SU-DHL-6 (cell line): Measurements from ENCODE around the gene ORMDL3.

ENCODE experiments used
- CTCF ChIP-seq: fragments of 200-600 bp; sonication (generic); IDR thresholded peaks from one replicate; pipeline ENCODE4 v1.5.1; 2017; ENCODE audit warnings: antibody characterized with exemption, mild to moderate bottlenecking, low read length, moderate library complexity; ENCODE audit not compliant: insufficient read depth, poor library complexity, severe bottlenecking
- EZH2phosphoT487 ChIP-seq: fragments of 200-600 bp; sonication (generic), shearing (Covaris generic); conservative IDR thresholded peaks from 2 replicates; pipeline ENCODE4 v1.6.1; 2018; ENCODE audit warnings: mild to moderate bottlenecking, antibody characterized with exemption, low read length, moderate library complexity, mixed read lengths

DNA sequence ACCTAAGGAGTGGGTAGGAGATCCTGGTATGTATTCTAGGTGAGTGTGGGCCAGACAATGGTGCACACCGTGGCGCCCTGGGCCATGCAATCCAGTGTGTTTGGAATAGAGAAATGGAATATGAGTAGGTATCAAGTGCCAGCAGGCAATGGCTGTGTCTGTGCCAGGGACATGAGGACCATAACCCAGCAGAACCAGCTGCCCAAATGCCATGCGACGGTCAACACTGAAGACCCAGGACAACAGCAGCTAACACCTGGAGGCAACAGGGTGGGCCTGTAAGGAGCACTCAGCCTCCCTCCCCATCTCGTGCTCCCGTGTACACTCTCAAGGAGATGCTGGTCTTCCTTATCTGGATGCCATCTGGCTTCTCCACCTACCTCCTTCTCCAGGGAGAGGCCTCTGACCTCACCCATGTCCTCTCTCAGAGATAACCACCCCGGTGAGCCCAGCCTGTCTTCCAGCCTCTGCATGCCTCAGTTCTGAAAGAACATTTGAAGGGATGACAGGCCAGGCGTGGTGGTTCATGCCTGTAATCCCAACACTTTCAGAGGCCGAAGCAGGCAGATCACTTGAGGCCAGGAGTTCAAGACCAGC, 8.2 kb downstream of the ORMDL3 start:
- TF ChIP-seq CTCF (no peak), EZH2phosphoT487 (no peak)
